OCI-LY7 (cell line): ENCODE data around the gene ZC3H12D. TPM values are rescaled to one million over a fixed set of nuclear protein-coding genes. Genes with fewer than 3 reads are reported as not detected.

Experiments used
- BruUV-seq: library from RNA; stranded (reverse); fragments of 400-500 nt; replicated peaks from 2 replicates; lab custom pipeline; 2021; lab: Mats Ljungman, UMichigan
- CTCF ChIA-PET: fragments of 300-600 bp; sonication (Branson Sonifier 250); formaldehyde crosslinking; loops from one replicate; lab custom pipeline; 2022; ENCODE audit warnings: antibody characterized with exemption; ENCODE audit not compliant: unreplicated experiment; lab: Charles Lee
- POLR2A ChIA-PET: fragments of 300-600 bp; sonication (Branson Sonifier 250); formaldehyde crosslinking; loops from one replicate; lab custom pipeline; 2022; ENCODE audit warnings: antibody characterized with exemption; lab: Charles Lee
- DNase-seq: peaks from one replicate; pipeline ENCODE4 v3.0.0-alpha.2; 2015; ENCODE audit warnings: low spot score
- H2AFZ ChIP-seq: fragments of 200-600 bp; sonication (generic), shearing (Covaris generic); 2 replicates; pipeline ENCODE4 v1.6.1; 2014; ENCODE audit warnings: mild to moderate bottlenecking, antibody characterized with exemption, low read length, moderate library complexity
- H3K27ac ChIP-seq: fragments of 200-600 bp; sonication (generic); 2 replicates; pipeline ENCODE4 v1.5.1; 2014; ENCODE audit warnings: mixed run types, low read depth, mild to moderate bottlenecking, moderate library complexity, low read length, inconsistent platforms; ENCODE audit not compliant: poor library complexity, severe bottlenecking
- H3K36me3 ChIP-seq: fragments of 200-600 bp; sonication (generic); 2 replicates; pipeline ENCODE4 v1.6.1; 2014; ENCODE audit warnings: mild to moderate bottlenecking, antibody characterized with exemption, low read length, moderate library complexity, mixed read lengths; ENCODE audit not compliant: insufficient read depth
- H3K4me1 ChIP-seq: fragments of 200-600 bp; sonication (generic); 2 replicates; pipeline ENCODE4 v1.5.1; 2014; ENCODE audit warnings: mild to moderate bottlenecking, low read length; ENCODE audit not compliant: insufficient read depth, poor library complexity, severe bottlenecking
- H3K4me2 ChIP-seq: fragments of 200-600 bp; sonication (generic); 2 replicates; pipeline ENCODE4 v1.6.1; 2014; ENCODE audit warnings: mild to moderate bottlenecking, low read length
- H3K4me3 ChIP-seq: fragments of 200-600 bp; sonication (generic); 2 replicates; pipeline ENCODE4 v1.5.1; 2014; ENCODE audit warnings: mild to moderate bottlenecking, low read depth, low read length; ENCODE audit not compliant: poor library complexity, severe bottlenecking
- H3K79me2 ChIP-seq: fragments of 200-600 bp; sonication (generic); 2 replicates; pipeline ENCODE4 v1.6.1; 2016; ENCODE audit warnings: low read depth, mild to moderate bottlenecking, low read length, moderate library complexity, mixed read lengths; ENCODE audit not compliant: insufficient read depth
- H3K9me2 ChIP-seq: fragments of 200-600 bp; sonication (generic); 2 replicates; pipeline ENCODE4 v1.6.1; 2016; ENCODE audit warnings: mild to moderate bottlenecking, low read length, mixed read lengths; ENCODE audit not compliant: insufficient read depth
- H3K9me3 ChIP-seq: fragments of 200-600 bp; sonication (generic); 2 replicates; pipeline ENCODE4 v1.6.1; 2014; ENCODE audit warnings: mild to moderate bottlenecking, mixed run types, low read length, mixed read lengths
- H4K20me1 ChIP-seq: fragments of 200-600 bp; sonication (generic); 2 replicates; pipeline ENCODE4 v1.6.1; 2014; ENCODE audit warnings: mild to moderate bottlenecking, antibody characterized with exemption, low read length, moderate library complexity, mixed read lengths; ENCODE audit not compliant: insufficient read depth
- EZH2phosphoT487 ChIP-seq: fragments of 200-600 bp; sonication (generic); IDR thresholded peaks from 2 replicates; pipeline ENCODE4 v1.6.1; 2018; ENCODE audit warnings: low read depth, borderline replicate concordance, mild to moderate bottlenecking, mixed run types, antibody characterized with exemption, low read length, moderate library complexity, mixed read lengths
- intact Hi-C: fragments of 100-400 bp; cut with micrococcal nuclease; formaldehyde crosslinking; loops from one replicate; pipeline ENCODE4 v1.10.0; 2022; ENCODE audit not compliant: unreplicated experiment
- total RNA-seq, 2 experiments: library from RNA; depleted of rRNA in 1 of 2; stranded (reverse); fragments of >200 nt in 1 of 2; shearing (Covaris generic) in 1 of 2; gene quantifications; 2 replicates each; pipeline ENCODE4 v1.2.3, GENCODE V29; 2014 to 2022
- TF ChIP-seq, protein P1 (sequence below): fragments of 200-600 bp; sonication (generic); conservative IDR thresholded peaks from 2 replicates; pipeline ENCODE4 v1.5.1; 2014; ENCODE audit warnings: mild to moderate bottlenecking, antibody characterized with exemption, low read length, moderate library complexity, mixed read lengths

ZC3H12D gene
- total RNA-seq, 2 experiments from 2014 or later = 12.8 to 22.6 TPM

DNA sequence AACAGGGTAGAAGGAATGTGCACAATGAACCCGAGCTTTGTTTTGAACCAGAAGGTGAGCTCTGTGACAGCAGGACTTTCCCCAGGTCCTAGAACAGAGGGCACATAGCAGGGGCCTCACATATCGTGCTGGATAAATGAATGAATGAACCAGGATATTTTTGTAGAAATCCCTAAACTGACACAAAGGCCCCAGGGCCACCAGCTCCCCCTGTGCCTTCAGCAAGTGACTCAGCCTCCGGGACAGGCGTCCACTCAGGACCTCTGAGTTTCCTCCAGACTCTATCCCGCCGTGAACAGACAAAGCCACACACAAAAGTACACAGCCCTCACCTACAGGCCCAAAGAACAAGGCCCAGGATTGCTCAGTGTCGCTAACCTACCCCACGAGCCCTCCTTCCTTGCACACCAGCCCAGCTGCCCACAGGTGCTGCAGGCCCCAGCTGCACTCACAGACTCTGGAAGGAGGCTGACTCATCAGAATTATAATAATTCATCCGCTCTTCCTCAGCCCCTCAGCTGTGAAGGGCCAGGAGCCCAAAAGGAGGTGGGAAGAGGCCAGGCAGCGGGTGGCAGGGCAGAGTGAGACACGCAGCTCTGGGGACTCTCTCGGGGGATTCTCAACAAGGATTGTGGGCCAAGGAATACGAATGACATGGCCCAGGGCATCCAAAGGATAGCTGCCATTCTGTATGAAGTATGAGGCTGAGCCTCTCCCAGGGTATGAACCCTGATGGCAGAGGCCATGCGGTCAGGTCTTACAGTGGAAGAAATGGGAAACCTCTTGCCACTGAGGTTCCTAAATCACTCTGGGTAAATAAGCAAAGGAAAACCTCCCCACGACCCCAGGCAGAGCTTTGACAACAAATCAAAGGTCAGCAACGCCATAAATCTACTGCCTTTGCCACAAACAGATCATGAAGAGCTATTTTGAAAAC is 43.8 kb downstream of the ZC3H12D start:
- Histone ChIP-seq H4K20me1 (no peaks in the 10 kb centered on the region), H3K36me3 (peaks cover 3% of the 10 kb centered on the region; the same call in 1 of the 2 replicates), H3K4me1 (no peaks in the 10 kb centered on the region), H3K9me3 (no peaks in the 10 kb centered on the region), H3K4me2 (no peak overlapping the region), H3K79me2 (no peaks in the 10 kb centered on the region), H3K9me2 (no peaks in the 10 kb centered on the region), H3K27ac (no peak overlapping the region), H2AFZ (no peak overlapping the region), H3K4me3 (no peak overlapping the region)
- TF ChIP-seq, protein P1, sequence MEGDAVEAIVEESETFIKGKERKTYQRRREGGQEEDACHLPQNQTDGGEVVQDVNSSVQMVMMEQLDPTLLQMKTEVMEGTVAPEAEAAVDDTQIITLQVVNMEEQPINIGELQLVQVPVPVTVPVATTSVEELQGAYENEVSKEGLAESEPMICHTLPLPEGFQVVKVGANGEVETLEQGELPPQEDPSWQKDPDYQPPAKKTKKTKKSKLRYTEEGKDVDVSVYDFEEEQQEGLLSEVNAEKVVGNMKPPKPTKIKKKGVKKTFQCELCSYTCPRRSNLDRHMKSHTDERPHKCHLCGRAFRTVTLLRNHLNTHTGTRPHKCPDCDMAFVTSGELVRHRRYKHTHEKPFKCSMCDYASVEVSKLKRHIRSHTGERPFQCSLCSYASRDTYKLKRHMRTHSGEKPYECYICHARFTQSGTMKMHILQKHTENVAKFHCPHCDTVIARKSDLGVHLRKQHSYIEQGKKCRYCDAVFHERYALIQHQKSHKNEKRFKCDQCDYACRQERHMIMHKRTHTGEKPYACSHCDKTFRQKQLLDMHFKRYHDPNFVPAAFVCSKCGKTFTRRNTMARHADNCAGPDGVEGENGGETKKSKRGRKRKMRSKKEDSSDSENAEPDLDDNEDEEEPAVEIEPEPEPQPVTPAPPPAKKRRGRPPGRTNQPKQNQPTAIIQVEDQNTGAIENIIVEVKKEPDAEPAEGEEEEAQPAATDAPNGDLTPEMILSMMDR = no peak
- TF ChIP-seq EZH2phosphoT487 = no peak
- BruUV-seq = no TSS peak
- intact Hi-C loops = no loop called here
- POLR2A ChIA-PET = interaction anchor here (1.1 kb wide), 1 partner anchor 147 kb away, joined by 4 read pairs; no protein-coding TSS in a partner anchor
- DNase-seq = no peak
- CTCF ChIA-PET = interaction anchor here (1.3 kb wide), 1 partner anchor 9 kb away, joined by 4 read pairs; no protein-coding TSS in a partner anchor

GRCh38 chr6:149439626-149440025 is 45.2 kb downstream of the ZC3H12D start:
- H3K4me3 ChIP-seq = no peak overlapping the region
- BruUV-seq = no TSS peak
- no peaks in the 10 kb centered on the region for H3K79me2 ChIP-seq
- no peak overlapping the region for H2AFZ ChIP-seq
- no peak for DNase-seq
- H3K36me3 ChIP-seq = no peaks in the 10 kb centered on the region
- H3K9me2 ChIP-seq = no peaks in the 10 kb centered on the region
- ChIA-PET CTCF (no interaction called here), POLR2A (interaction anchor here (0.7 to 1.4 kb wide), 3 partner anchors 26 to 146 kb away, joined by 3 to 5 read pairs (median 4); no protein-coding TSS in a partner anchor)
- intact Hi-C loops = no loop called here
- no peaks in the 10 kb centered on the region for H4K20me1 ChIP-seq
- no peak overlapping the region for H3K27ac ChIP-seq
- H3K9me3 ChIP-seq = no peaks in the 10 kb centered on the region
- no peaks in the 10 kb centered on the region for H3K4me1 ChIP-seq
- TF ChIP-seq, protein P1 = no peak
- no peak overlapping the region for H3K4me2 ChIP-seq

DNA sequence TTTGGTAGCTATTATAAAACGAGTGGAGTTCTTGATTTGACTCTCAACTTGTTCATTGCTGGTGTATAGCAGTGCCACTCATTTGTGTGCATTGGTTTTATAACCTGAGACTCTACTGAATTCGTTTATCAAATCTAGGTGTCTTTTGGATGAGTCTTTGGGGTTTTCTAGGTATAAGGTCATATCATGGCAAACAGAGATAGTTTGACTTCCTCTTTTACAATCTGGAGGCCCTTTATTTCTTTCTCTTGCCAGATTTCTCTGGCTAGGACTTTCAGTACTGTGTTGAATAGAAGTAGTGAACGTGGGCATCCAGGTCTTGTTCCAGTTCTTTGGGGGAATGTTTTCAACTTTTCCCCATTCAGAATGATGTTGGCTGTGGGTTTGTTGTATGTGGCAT is 46.0 kb downstream of the ZC3H12D start:
- no peaks in the 10 kb centered on the region for H3K4me1 ChIP-seq
- H3K4me2 ChIP-seq = no peak overlapping the region
- no TSS peak for BruUV-seq
- no peak overlapping the region for H3K27ac ChIP-seq
- H3K9me3 ChIP-seq = no peaks in the 10 kb centered on the region
- no peaks in the 10 kb centered on the region for H4K20me1 ChIP-seq
- CTCF ChIA-PET = no interaction called here
- no peak overlapping the region for H3K4me3 ChIP-seq
- H3K9me2 ChIP-seq = no peaks in the 10 kb centered on the region
- intact Hi-C loops = no loop called here
- H3K79me2 ChIP-seq = no peaks in the 10 kb centered on the region
- H3K36me3 ChIP-seq = no peaks in the 10 kb centered on the region
- POLR2A ChIA-PET = interaction anchor here (0.5 to 1.4 kb wide), 3 partner anchors 26 to 354 kb away, joined by 3 to 4 read pairs (median 3); no protein-coding TSS in a partner anchor
- H2AFZ ChIP-seq = no peak overlapping the region
- no peak for DNase-seq
- TF ChIP-seq EZH2phosphoT487 = no peak
- TF ChIP-seq, protein P1 = no peak
